H1 (cell line): ENCODE measurements around the gene NECTIN2.
"Not testable (repeated sequence)": the region's sequence is repeated elsewhere in the genome, so short reads cannot be mapped to it uniquely, and the experiment has no call there.

Experiments
- ATF2 ChIP-seq: IDR thresholded peaks from 2 replicates; pipeline ENCODE4 v1.6.1; 2012; ENCODE audit warnings: low read length, inconsistent platforms
- CEBPB ChIP-seq: IDR thresholded peaks from 2 replicates; pipeline ENCODE4 v1.6.1; 2012; ENCODE audit warnings: low read depth, low read length
- CHD2 ChIP-seq: IDR thresholded peaks from 2 replicates; pipeline ENCODE4 v1.6.1; 2012; ENCODE audit warnings: low read length, improper control_type of control experiment
- EGR1 ChIP-seq: IDR thresholded peaks from 2 replicates; pipeline ENCODE4 v1.6.1; 2011; ENCODE audit warnings: low read depth, low read length, borderline replicate concordance
- EZH2 ChIP-seq: fragments of 200-600 bp; sonication (generic); IDR thresholded peaks from 2 replicates; pipeline ENCODE4 v1.7.1; 2012; ENCODE audit warnings: low read depth, mild to moderate bottlenecking, moderate library complexity, low read length, inconsistent platforms; ENCODE audit not compliant: severe bottlenecking
- POLR2A ChIP-seq, 2 experiments: IDR thresholded peaks; 1 replicate in 1 of 2; 2 replicates in 1 of 2; pipeline ENCODE4 v1.6.1; 2011; ENCODE audit warnings: low read depth in 2 of 2, low read length in 2 of 2, mild to moderate bottlenecking in 2 of 2; ENCODE audit errors: control extremely low read depth in 1 of 2
- RFX5 ChIP-seq: IDR thresholded peaks from 2 replicates; pipeline ENCODE4 v1.6.1; 2011; ENCODE audit warnings: low read depth, low read length, improper control_type of control experiment, borderline replicate concordance
- SAP30 ChIP-seq: fragments of 300-600 bp; sonication (generic); IDR thresholded peaks from 2 replicates; pipeline ENCODE4 v1.7.1; 2012; ENCODE audit warnings: low read length, moderate library complexity, mild to moderate bottlenecking, inconsistent platforms; ENCODE audit not compliant: insufficient read depth, insufficient replicate concordance
- SIX5 ChIP-seq: IDR thresholded peaks from 2 replicates; pipeline ENCODE4 v1.6.1; 2011; ENCODE audit warnings: mild to moderate bottlenecking, low read depth, low read length
- SP2 ChIP-seq: IDR thresholded peaks from 2 replicates; pipeline ENCODE4 v1.6.1; 2012; ENCODE audit warnings: mild to moderate bottlenecking, low read length, inconsistent platforms
- SRF ChIP-seq: IDR thresholded peaks from 2 replicates; pipeline ENCODE4 v1.6.1; 2011; ENCODE audit warnings: mild to moderate bottlenecking, low read depth, low read length, moderate library complexity
- USF2 ChIP-seq: IDR thresholded peaks from 2 replicates; pipeline ENCODE4 v1.6.1; 2011; ENCODE audit warnings: low read length, improper control_type of control experiment
- TF ChIP-seq, protein P1 (sequence below), 3 experiments: IDR thresholded peaks; 1 replicate in 2 of 3; 2 replicates in 1 of 3; pipeline versions ENCODE4 v1.5.1 to v1.6.1; 2011; ENCODE audit warnings: low read length in 3 of 3, mild to moderate bottlenecking in 3 of 3, inconsistent platforms in 2 of 3, low read depth in 1 of 3, moderate library complexity in 1 of 3; ENCODE audit not compliant: insufficient read depth in 1 of 3; ENCODE audit errors: control extremely low read depth in 1 of 3

DNA sequence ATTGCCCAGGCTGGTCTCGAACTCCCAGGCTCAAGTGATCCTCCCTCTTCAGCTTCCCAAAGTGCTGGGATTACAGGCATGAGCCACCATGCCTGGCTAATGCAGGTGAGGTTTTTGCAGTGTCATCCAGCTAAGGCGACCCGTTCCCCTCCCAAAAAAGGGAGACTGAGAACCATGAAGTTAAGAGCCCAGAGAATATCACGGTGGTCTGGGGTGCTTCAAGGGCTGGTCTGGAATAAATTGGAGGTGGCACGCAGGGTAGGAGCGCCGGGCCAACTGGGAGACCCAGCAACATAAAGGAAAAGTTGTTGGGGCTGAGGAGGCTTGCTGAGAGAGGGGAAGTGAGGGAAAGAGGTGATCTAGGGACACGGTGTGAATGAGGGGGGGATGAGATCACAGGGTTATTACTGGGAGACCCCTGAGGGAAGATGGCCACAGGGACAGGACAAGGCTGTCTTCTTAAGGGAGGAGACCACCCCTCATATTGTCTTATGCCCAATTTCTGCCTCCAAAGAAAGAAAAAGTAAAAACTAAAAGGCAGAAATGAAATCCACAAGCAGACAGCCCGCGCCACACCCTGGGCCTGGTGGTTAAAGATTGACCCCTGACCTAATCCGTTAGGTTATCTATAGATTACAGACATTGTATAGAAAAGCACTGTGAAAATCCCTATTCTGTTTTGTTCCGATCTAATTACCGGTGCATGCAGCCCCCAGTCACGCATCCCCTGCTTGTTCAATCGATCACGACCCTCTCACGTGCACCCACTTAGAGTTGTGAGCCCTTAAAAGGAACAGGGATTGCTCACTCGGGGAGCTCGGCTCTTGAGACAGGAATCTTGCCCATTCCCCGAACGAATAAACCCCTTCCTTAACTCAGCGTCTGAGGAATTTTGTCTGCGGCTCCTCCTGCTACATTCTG lies 67.7 kb downstream of the NECTIN2 start:
- TF ChIP-seq, protein P1, sequence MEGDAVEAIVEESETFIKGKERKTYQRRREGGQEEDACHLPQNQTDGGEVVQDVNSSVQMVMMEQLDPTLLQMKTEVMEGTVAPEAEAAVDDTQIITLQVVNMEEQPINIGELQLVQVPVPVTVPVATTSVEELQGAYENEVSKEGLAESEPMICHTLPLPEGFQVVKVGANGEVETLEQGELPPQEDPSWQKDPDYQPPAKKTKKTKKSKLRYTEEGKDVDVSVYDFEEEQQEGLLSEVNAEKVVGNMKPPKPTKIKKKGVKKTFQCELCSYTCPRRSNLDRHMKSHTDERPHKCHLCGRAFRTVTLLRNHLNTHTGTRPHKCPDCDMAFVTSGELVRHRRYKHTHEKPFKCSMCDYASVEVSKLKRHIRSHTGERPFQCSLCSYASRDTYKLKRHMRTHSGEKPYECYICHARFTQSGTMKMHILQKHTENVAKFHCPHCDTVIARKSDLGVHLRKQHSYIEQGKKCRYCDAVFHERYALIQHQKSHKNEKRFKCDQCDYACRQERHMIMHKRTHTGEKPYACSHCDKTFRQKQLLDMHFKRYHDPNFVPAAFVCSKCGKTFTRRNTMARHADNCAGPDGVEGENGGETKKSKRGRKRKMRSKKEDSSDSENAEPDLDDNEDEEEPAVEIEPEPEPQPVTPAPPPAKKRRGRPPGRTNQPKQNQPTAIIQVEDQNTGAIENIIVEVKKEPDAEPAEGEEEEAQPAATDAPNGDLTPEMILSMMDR (IDR thresholded peaks at IDR 0.05; ENCODE audit: control extremely low read depth in 1 of 3, insufficient read depth in 1 of 3, low read depth in 1 of 3, low read length in 3 of 3), result not testable (repeated sequence)
- TF ChIP-seq CHD2; CEBPB; EZH2; EGR1; SAP30; POLR2A (IDR thresholded peaks at IDR 0.05; ENCODE audit: control extremely low read depth in 1 of 2, low read depth in 2 of 2, low read length in 2 of 2); SP2; SIX5; ATF2; USF2; SRF; RFX5: not testable (repeated sequence)
